Activated CD8-positive, alpha-beta T cell treated with anti-CD3 and anti-CD28 coated beads for 36 hours (primary cell): ENCODE results near the gene CSRNP2. TPM values are rescaled to one million over a fixed set of nuclear protein-coding genes. Genes with fewer than 3 reads are reported as not detected.
A peak's percentile ranks its signal among the peaks of the same experiment; 100 is the strongest.

Source experiments
- ATAC-seq: fragments of 200-7000 bp; cut with Tn5 transposase; one replicate; pipeline ENCODE4 v1.10.0; 2021; ENCODE audit warnings: mild to moderate bottlenecking, moderate library complexity
- CTCF ChIA-PET: fragments of 350-600 bp; sonication (Branson Sonifier 250); formaldehyde crosslinking; loops from one replicate; lab custom pipeline; 2021; ENCODE audit warnings: antibody characterized with exemption; lab: Charles Lee
- POLR2A ChIA-PET: fragments of 350-600 bp; sonication (Branson Sonifier 250); formaldehyde crosslinking; loops from one replicate; lab custom pipeline; 2021; ENCODE audit warnings: antibody characterized with exemption; lab: Charles Lee
- DNase-seq: peaks from one replicate; pipeline ENCODE4 v3.0.0-alpha.2; 2020
- H3K27ac Mint-ChIP-seq: one replicate; pipeline ENCODE4 v1.8.0; 2021; ENCODE audit warnings: mild to moderate bottlenecking, mixed read lengths
- H3K27me3 Mint-ChIP-seq: one replicate; pipeline ENCODE4 v1.8.0; 2021; ENCODE audit warnings: mixed read lengths
- H3K36me3 Mint-ChIP-seq: one replicate; pipeline ENCODE4 v1.8.0; 2021; ENCODE audit warnings: low read depth, mixed read lengths
- H3K4me1 Mint-ChIP-seq: one replicate; pipeline ENCODE4 v1.8.0; 2021; ENCODE audit warnings: low read depth, mixed read lengths
- H3K4me3 Mint-ChIP-seq: one replicate; pipeline ENCODE4 v1.8.0; 2021; ENCODE audit warnings: mild to moderate bottlenecking, moderate library complexity, mixed read lengths
- H3K9me3 Mint-ChIP-seq: one replicate; pipeline ENCODE4 v1.8.0; 2021; ENCODE audit warnings: mixed read lengths
- intact Hi-C: fragments of 100-400 bp; cut with micrococcal nuclease; formaldehyde crosslinking; loops from one replicate; pipeline ENCODE4 v1.10.0; 2022
- total RNA-seq, 2 experiments: library from RNA; stranded (reverse); gene quantifications; one replicate each; pipeline ENCODE4 v1.2.3, GENCODE V29; 2021
- TF ChIP-seq, protein P1 (sequence below): fragments of 200-600 bp; IDR thresholded peaks from one replicate; pipeline ENCODE4 v1.8.0; 2022; ENCODE audit warnings: antibody characterized with exemption, mild to moderate bottlenecking

The CSRNP2 gene
- total RNA-seq, 2 experiments from 2014 or later, result 9.2 to 9.6 TPM

DNA sequence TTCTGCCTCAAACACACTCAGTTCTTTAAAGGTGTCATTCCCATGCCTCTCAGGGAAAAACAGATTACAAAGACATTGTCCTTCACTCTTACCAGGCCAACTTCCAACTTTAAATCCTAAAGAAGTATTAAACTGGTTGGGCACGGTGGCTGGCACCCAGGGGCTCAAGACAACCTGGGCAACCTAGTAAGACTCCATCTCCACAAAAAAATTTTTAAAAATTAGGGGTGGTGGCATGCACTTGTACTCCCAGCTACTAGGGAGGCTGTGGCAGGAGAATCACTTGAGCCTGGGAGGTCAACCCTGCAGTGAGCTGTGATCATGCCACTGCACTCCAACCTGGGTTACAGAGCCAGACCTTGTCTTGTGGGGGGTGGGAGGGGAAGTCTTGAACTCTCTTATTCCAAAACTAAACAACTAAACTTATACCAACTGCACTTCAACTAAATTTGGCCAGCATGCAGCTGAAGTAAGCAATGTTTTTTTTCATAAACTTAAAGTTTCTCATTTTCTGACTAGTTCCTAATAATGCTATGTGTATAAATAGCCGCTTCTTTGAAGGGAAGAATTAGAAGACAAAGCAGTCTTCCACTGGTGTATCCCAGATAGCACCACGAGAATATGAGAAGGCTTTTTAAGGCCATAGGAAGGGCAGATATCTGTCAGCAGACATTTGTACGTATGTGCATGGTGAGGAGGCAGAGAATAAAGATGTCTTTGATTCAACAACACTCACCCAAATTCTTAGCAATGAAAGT is 59.6 kb downstream of the CSRNP2 start:
- DNase-seq (no peak), ATAC-seq (no peak)
- peak overlapping the region; percentile 95 for H3K27ac Mint-ChIP-seq
- intact Hi-C loops, result no loop called here
- TF ChIP-seq, protein P1, sequence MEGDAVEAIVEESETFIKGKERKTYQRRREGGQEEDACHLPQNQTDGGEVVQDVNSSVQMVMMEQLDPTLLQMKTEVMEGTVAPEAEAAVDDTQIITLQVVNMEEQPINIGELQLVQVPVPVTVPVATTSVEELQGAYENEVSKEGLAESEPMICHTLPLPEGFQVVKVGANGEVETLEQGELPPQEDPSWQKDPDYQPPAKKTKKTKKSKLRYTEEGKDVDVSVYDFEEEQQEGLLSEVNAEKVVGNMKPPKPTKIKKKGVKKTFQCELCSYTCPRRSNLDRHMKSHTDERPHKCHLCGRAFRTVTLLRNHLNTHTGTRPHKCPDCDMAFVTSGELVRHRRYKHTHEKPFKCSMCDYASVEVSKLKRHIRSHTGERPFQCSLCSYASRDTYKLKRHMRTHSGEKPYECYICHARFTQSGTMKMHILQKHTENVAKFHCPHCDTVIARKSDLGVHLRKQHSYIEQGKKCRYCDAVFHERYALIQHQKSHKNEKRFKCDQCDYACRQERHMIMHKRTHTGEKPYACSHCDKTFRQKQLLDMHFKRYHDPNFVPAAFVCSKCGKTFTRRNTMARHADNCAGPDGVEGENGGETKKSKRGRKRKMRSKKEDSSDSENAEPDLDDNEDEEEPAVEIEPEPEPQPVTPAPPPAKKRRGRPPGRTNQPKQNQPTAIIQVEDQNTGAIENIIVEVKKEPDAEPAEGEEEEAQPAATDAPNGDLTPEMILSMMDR, result no peak
- peaks cover 60% of the 10 kb centered on the region for H3K4me1 Mint-ChIP-seq
- ChIA-PET CTCF (interaction anchor here (5.7 kb wide), 1 partner anchor 259 kb away, joined by 38 read pairs; the partner anchor contains the start of gene ATF1), POLR2A (interaction anchor here (0.9 to 2.3 kb wide), 3 partner anchors 10 to 59 kb away, joined by 3 to 10 read pairs (median 3); partner anchors contain the start of gene CSRNP2)
- H3K27me3 Mint-ChIP-seq, result no peaks in the 10 kb centered on the region
- H3K9me3 Mint-ChIP-seq, result no peaks in the 10 kb centered on the region
- H3K36me3 Mint-ChIP-seq, result peaks cover 10% of the 10 kb centered on the region
- peak overlapping the region; percentile 95 for H3K4me3 Mint-ChIP-seq

DNA sequence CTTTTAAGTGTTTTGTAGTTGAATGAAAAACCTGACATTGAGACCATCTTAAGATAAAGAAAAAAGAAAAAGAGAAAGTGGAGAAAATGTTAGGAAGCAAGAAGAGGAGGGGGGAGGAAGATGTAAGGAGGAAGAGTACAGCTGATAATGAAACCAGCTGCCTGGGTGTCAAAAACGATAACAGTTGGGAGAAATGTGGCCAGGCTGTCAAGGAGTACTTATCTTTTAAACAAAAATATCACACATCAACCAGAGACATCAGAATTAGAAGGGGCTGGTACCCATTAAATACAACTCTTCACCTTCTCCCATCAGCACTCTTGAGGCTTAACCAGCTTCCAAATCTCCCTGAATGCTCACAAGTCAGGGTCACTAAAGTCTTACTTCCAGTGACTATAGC is 61.7 kb downstream of the CSRNP2 start:
- ChIA-PET POLR2A (interaction anchor here (1.3 to 1.7 kb wide), 2 partner anchors 10 to 13 kb away, joined by 5 to 6 read pairs; no protein-coding TSS in a partner anchor), CTCF (interaction anchor here (0.8 to 1.3 kb wide), 4 partner anchors 8 to 196 kb away, joined by 3 read pairs; partner anchors contain the start of gene POU6F1)
- Mint-ChIP-seq H3K4me3 (peak overlapping the region; percentile 38), H3K4me1 (peaks cover 50% of the 10 kb centered on the region), H3K9me3 (no peaks in the 10 kb centered on the region), H3K36me3 (peaks cover 12% of the 10 kb centered on the region), H3K27ac (peak overlapping the region; percentile 73), H3K27me3 (no peaks in the 10 kb centered on the region)
- intact Hi-C loops, result no loop called here
- DNase-seq (no peak), ATAC-seq (no peak)
- TF ChIP-seq, protein P1, result no peak

DNA sequence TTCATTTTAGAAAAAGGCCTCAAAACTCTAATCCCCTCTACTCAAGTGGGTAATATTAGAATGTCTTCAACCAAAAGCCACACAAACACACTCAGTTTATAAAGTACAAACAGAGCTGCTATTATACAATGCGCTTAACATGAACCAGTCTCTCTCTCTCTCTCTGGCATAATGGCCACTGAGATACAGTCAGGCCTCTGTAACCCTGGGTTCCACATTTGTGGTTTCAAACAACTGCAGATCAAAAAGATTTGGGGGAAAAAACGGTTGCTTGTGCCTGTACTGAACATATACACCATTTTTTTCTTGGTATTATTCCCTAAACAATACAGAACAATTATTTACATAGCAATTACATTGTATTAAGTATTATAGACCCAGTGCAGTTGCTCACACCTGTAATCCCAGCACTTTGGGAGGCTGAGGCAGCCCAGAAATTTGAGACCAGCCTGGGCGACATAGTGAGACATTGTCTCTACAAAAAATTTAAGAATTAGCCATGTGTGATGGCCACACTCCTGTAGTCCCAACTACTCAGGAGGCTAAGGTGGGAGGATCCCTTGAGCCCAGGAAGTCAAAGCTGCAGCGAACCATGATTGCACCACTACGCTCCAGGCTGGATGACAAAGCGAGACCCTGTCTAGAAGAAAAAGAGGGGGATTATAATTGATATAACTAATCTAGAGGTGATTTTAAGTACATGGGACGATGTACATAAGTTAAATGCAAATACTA is 62.8 kb downstream of the CSRNP2 start:
- ATAC-seq (no peak), DNase-seq (no peak)
- no peaks in the 10 kb centered on the region for H3K27me3 Mint-ChIP-seq
- H3K36me3 Mint-ChIP-seq, result peaks cover 12% of the 10 kb centered on the region
- no peaks in the 10 kb centered on the region for H3K9me3 Mint-ChIP-seq
- H3K27ac Mint-ChIP-seq, result peak overlapping the region; percentile 46
- peaks cover 50% of the 10 kb centered on the region for H3K4me1 Mint-ChIP-seq
- ChIA-PET POLR2A (interaction anchor here (0.8 kb wide), 1 partner anchor 20 kb away, joined by 3 read pairs; no protein-coding TSS in a partner anchor), CTCF (interaction anchor here (1.3 to 2.9 kb wide), 2 partner anchors 12 to 27 kb away, joined by 3 to 17 read pairs; no protein-coding TSS in a partner anchor)
- no peak overlapping the region for H3K4me3 Mint-ChIP-seq
- TF ChIP-seq, protein P1, result no peak
- intact Hi-C loops, result no loop called here

DNA sequence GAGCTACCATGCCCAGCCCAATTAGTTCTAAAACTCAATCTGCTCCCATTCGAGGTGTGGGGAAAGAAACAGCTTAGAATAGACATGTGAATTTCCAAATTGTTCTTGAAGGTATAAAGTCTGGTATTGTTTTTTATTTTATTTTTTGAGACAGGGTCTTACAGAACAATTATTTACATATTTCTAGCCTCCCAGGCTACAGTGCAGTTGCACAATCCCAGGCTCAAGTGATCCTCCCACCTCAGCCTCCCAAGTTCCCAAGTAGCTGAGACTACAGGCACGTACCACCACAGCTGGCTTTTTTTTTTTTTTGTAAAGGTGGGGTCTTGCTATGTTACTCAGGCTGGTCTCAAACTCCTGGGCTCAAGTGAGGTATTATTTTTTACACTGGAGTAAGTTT is 63.5 kb downstream of the CSRNP2 start:
- POLR2A ChIA-PET, result interaction anchor here (0.8 kb wide), 1 partner anchor 21 kb away, joined by 3 read pairs; no protein-coding TSS in a partner anchor
- H3K27me3 Mint-ChIP-seq, result no peaks in the 10 kb centered on the region
- intact Hi-C loops, result no loop called here
- no peak overlapping the region for H3K27ac Mint-ChIP-seq
- H3K4me1 Mint-ChIP-seq, result peaks cover 52% of the 10 kb centered on the region
- H3K9me3 Mint-ChIP-seq, result no peaks in the 10 kb centered on the region
- H3K36me3 Mint-ChIP-seq, result peaks cover 12% of the 10 kb centered on the region
- TF ChIP-seq, protein P1, result no peak
- ATAC-seq (no peak), DNase-seq (no peak)
- no peak overlapping the region for H3K4me3 Mint-ChIP-seq
- CTCF ChIA-PET, result interaction anchor here (1.5 to 2.9 kb wide), 3 partner anchors 8 to 233 kb away, joined by 3 to 17 read pairs (median 5); no protein-coding TSS in a partner anchor
